HFFc6 (cell line): ENCODE data around the gene APCS. TPM values are rescaled to one million over a fixed set of nuclear protein-coding genes. Genes with fewer than 3 reads are reported as not detected.

Experiments used
- DNase-seq: peaks from one replicate; pipeline ENCODE4 v3.0.0-alpha.2; 2018
- H3K27ac Mint-ChIP-seq: 2 replicates; pipeline ENCODE4 v1.8.0; 2020; ENCODE audit warnings: mild to moderate bottlenecking, mixed read lengths
- H3K27me3 Mint-ChIP-seq: 2 replicates; pipeline ENCODE4 v1.8.0; 2021; ENCODE audit warnings: mild to moderate bottlenecking, moderate library complexity, mixed read lengths; ENCODE audit not compliant: insufficient read depth
- H3K36me3 Mint-ChIP-seq: 2 replicates; pipeline ENCODE4 v1.8.0; 2021; ENCODE audit warnings: low read depth, mixed read lengths
- H3K4me1 Mint-ChIP-seq: 2 replicates; pipeline ENCODE4 v1.8.0; 2020; ENCODE audit warnings: low read depth, mixed read lengths
- H3K4me3 Mint-ChIP-seq: 2 replicates; pipeline ENCODE4 v1.8.0; 2020; ENCODE audit warnings: mild to moderate bottlenecking, moderate library complexity, mixed read lengths
- H3K9me3 Mint-ChIP-seq: 2 replicates; pipeline ENCODE4 v1.8.0; 2020; ENCODE audit warnings: mild to moderate bottlenecking, mixed read lengths
- long read RNA-seq: library from polyadenylated mRNA; unstranded; transcript quantifications from one replicate; pipeline ENCODE4 v2.0.0, GENCODE V29; 2019
- total RNA-seq, 6 experiments: library from RNA; stranded (reverse); fragmentation: NEBNext Ultra II Directional; extraction: Animal tissue kit (Norgen Biotek cat#: 25700); gene quantifications; 2 replicates in 1 of 6; 3 replicates in 5 of 6; pipeline ENCODE4 v1.2.3, GENCODE V29; 2021
- TF ChIP-seq, protein P1 (sequence below): fragments of 200-600 bp; sonication (generic); IDR thresholded peaks from 2 replicates; pipeline ENCODE4 v1.5.0; 2021; ENCODE audit warnings: antibody characterized with exemption, mild to moderate bottlenecking

Gene APCS, protein sequence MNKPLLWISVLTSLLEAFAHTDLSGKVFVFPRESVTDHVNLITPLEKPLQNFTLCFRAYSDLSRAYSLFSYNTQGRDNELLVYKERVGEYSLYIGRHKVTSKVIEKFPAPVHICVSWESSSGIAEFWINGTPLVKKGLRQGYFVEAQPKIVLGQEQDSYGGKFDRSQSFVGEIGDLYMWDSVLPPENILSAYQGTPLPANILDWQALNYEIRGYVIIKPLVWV
- not detected for total RNA-seq
- long read RNA-seq = 0 reads

DNA sequence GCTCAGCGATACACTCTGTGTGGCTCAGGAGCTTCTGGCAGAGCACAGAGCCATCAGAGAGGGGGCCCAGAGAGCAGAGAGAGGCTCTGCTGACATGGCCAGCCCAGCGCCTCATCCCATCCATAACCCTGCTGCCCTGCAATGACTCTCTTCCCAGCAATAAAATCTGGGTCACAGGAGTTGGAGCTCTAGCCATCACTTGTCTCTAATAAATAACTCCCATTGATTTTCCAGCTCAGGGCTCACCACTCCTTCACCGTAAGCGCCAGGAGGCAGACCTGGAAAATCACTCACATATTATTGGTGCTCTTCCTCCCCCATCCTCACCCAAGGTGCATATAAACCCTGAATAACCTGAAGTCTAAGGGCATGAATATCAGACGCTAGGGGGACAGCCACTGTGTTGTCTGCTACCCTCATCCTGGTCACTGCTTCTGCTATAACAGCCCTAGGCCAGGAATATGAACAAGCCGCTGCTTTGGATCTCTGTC lies at the start of gene APCS:
APCS (plus strand) TSS at position 366 of the 491 bp plus-strand sequence; CDS start at position 462, 96 bp downstream.
- TF ChIP-seq, protein P1, sequence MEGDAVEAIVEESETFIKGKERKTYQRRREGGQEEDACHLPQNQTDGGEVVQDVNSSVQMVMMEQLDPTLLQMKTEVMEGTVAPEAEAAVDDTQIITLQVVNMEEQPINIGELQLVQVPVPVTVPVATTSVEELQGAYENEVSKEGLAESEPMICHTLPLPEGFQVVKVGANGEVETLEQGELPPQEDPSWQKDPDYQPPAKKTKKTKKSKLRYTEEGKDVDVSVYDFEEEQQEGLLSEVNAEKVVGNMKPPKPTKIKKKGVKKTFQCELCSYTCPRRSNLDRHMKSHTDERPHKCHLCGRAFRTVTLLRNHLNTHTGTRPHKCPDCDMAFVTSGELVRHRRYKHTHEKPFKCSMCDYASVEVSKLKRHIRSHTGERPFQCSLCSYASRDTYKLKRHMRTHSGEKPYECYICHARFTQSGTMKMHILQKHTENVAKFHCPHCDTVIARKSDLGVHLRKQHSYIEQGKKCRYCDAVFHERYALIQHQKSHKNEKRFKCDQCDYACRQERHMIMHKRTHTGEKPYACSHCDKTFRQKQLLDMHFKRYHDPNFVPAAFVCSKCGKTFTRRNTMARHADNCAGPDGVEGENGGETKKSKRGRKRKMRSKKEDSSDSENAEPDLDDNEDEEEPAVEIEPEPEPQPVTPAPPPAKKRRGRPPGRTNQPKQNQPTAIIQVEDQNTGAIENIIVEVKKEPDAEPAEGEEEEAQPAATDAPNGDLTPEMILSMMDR = no peak; the same call in 1 of the 2 replicates
- Mint-ChIP-seq H3K27me3 (peaks cover 2% of the 10 kb centered on the region; the same call in 1 of the 2 replicates), H3K36me3 (peaks cover 23% of the 10 kb centered on the region), H3K4me1 (peaks cover 21% of the 10 kb centered on the region), H3K9me3 (peaks cover 13% of the 10 kb centered on the region), H3K4me3 (no peak within 1 kb of the TSS), H3K27ac (no peak within 1 kb of the TSS)
- no peak for DNase-seq

DNA sequence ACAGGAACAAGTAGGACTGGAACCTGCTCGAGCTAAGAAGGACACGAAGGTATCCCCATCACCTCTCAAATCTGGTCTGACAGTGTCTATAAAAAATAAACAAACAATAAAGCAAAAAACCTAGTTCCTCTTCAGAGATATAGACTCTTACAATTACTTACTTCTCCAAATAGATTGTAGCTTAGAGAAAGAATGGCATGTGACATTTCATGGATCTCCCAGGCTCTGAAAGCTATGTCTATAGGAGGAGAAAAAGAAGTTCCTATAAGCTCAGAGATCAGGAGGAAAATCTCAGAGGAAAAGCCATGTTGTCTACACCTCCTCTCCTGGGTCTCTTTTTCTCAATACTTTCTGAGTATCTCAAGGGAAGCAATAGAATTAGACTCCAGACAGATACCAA lies 39.5 kb upstream of the APCS start:
- no peaks in the 10 kb centered on the region for H3K9me3 Mint-ChIP-seq
- TF ChIP-seq, protein P1 = no peak
- DNase-seq = no peak

DNA sequence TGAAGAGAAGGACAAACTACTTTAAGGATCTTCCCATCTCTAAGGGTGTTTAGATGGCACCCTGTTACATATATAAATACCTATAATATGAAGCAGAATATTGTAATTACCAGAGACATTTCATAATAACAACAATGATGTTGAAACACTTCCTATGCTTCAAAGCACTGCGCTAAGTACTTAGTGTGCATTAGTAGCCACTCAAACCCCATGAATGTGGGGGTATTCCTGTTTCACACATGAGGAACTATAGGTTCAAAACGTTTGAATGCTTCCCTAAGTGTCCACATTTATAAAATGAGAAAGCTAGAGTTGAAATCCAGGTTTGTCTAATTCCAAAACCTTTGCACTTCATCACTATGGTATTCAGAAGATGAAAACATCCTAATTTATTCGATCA lies 33.4 kb upstream of the APCS start:
- Mint-ChIP-seq H3K27ac (no peak overlapping the region), H3K4me1 (peaks cover 21% of the 10 kb centered on the region), H3K36me3 (peaks cover 9% of the 10 kb centered on the region), H3K9me3 (no peaks in the 10 kb centered on the region), H3K4me3 (no peak overlapping the region), H3K27me3 (no peaks in the 10 kb centered on the region; the same call in 1 of the 2 replicates)
- no peak for DNase-seq
- TF ChIP-seq, protein P1 = no peak

More for the DNA sequence above, 39.5 kb upstream of the APCS start:
- Mint-ChIP-seq H3K27ac (no peak overlapping the region), H3K4me1 (peaks cover 10% of the 10 kb centered on the region; the same call in 1 of the 2 replicates), H3K27me3 (no peaks in the 10 kb centered on the region; the same call in 1 of the 2 replicates), H3K4me3 (no peak overlapping the region), H3K36me3 (no peaks in the 10 kb centered on the region)

DNA sequence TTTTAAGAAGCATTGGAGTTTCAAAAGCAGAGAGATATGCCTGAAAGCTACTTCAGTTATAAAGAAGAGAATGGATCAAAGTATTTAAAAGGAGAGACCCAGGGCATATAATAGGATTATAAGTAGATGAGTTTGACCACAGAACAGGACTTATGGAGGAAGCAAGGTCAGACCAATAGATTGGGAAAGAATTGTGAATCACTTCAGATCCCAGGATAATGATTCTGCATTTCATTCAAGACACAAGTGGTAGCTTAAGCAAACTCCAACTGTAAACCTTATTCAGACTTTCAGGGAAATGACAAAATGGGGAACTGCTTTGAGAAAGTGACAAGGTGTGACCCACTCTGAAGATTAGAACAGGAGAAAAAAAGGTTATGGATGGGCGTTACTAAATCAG lies 32.9 kb upstream of the APCS start:
- H3K4me1 Mint-ChIP-seq = peaks cover 21% of the 10 kb centered on the region
- H3K36me3 Mint-ChIP-seq = peaks cover 9% of the 10 kb centered on the region
- TF ChIP-seq, protein P1 = no peak
- no peak overlapping the region for H3K4me3 Mint-ChIP-seq
- no peaks in the 10 kb centered on the region; the same call in 1 of the 2 replicates for H3K27me3 Mint-ChIP-seq
- peak; percentile 1 for DNase-seq
- H3K9me3 Mint-ChIP-seq = no peaks in the 10 kb centered on the region
- no peak overlapping the region for H3K27ac Mint-ChIP-seq

DNA sequence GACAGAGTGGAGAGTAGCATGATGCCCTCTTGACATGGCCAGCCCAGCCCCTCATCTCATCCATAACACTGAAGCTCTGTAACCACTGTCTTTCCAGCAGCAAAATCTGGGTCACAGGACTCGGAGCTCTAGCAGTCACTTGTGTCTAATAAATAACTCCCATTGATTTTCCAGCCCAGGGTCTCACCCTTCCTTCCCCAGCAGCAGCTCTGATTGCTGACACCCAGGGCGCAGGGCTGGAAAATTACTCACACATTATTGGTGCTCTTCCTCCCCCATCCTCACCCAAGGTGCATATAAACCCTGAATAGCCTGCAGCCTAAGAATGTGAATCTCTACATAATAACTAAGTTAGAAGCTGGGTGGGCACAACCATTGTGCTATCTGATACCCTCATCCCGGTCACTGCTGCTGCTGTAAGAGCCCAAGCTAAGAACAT lies 30.7 kb upstream of the APCS start:
- Mint-ChIP-seq H3K36me3 (peaks cover 9% of the 10 kb centered on the region), H3K4me3 (no peak overlapping the region), H3K27me3 (no peaks in the 10 kb centered on the region), H3K4me1 (peaks cover 23% of the 10 kb centered on the region), H3K27ac (no peak overlapping the region), H3K9me3 (no peaks in the 10 kb centered on the region)
- no peak for DNase-seq
- TF ChIP-seq, protein P1 = no peak
